Gastrocnemius medialis (tissue), 4 donors: ENCODE results near the gene TOMM6.

Experiments used
- POLR2A ChIP-seq, 2 donors: fragments of 450-650 bp; IDR thresholded peaks; one replicate each; pipeline ENCODE4 v1.6.1; 2017; ENCODE audit warnings: antibody characterized with exemption in 2 of 2, mild to moderate bottlenecking in 2 of 2, moderate library complexity in 2 of 2
- TF ChIP-seq, protein P1 (sequence below), 5 experiments: fragments of 450-650 bp in 3 of 5; fragments of 200-600 bp in 2 of 5; sonication (generic) in 2 of 5; IDR thresholded peaks in 4 of 5; conservative IDR thresholded peaks in 1 of 5; 1 replicate in 4 of 5; 2 replicates in 1 of 5; pipeline ENCODE4 v1.5.1; 2016 to 2019; ENCODE audit warnings: antibody characterized with exemption in 5 of 5, mild to moderate bottlenecking in 3 of 5, moderate library complexity in 3 of 5

DNA sequence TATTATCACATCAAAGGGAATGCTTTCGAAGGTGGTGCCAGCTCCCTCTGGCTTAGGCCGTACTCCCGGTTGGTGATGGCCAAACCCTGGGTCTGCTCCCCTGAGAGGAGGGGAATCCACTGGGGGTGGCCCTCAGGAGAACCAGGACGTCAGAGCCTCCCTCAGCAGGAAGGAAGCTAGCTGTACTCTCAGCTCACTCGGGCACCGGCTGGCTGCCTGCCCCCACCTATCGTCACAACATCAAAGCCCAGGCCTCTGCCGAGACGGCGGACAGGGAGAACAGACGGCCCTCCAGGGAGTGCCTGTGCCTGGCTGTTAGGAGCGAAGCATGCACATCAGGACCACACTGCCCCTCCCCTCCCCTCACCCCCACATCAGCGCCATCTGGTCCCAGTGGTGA, 31.1 kb upstream of the TOMM6 start:
- no peak for TF ChIP-seq POLR2A (IDR thresholded peaks at IDR 0.05)
- TF ChIP-seq, protein P1, sequence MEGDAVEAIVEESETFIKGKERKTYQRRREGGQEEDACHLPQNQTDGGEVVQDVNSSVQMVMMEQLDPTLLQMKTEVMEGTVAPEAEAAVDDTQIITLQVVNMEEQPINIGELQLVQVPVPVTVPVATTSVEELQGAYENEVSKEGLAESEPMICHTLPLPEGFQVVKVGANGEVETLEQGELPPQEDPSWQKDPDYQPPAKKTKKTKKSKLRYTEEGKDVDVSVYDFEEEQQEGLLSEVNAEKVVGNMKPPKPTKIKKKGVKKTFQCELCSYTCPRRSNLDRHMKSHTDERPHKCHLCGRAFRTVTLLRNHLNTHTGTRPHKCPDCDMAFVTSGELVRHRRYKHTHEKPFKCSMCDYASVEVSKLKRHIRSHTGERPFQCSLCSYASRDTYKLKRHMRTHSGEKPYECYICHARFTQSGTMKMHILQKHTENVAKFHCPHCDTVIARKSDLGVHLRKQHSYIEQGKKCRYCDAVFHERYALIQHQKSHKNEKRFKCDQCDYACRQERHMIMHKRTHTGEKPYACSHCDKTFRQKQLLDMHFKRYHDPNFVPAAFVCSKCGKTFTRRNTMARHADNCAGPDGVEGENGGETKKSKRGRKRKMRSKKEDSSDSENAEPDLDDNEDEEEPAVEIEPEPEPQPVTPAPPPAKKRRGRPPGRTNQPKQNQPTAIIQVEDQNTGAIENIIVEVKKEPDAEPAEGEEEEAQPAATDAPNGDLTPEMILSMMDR (IDR thresholded peaks at IDR 0.05 in 4 of 5, conservative IDR thresholded peaks at IDR 0.05 in 1 of 5), result no peak
